Breast epithelium (tissue), 4 donors: ENCODE measurements around the gene MUC16. TPM values are rescaled to one million over a fixed set of nuclear protein-coding genes. Genes with fewer than 3 reads are reported as not detected.

Experiments used
- DNase-seq, 2 donors: peaks; one replicate each; pipeline ENCODE4 v3.0.0-alpha.2; 2019; ENCODE audit warnings: low spot score in 2 of 2
- H3K27ac ChIP-seq, 2 donors: fragments of 200-600 bp; sonication (generic) in 1 of 2; one replicate each; pipeline ENCODE4 v1.5.1; 2016 to 2019; ENCODE audit warnings: mild to moderate bottlenecking in 1 of 2
- H3K27me3 ChIP-seq, 2 donors: fragments of 200-600 bp; sonication (generic) in 1 of 2; one replicate each; pipeline versions ENCODE4 v1.5.1 to v1.6.0; 2017 to 2019; ENCODE audit warnings: control low read depth in 1 of 2, mild to moderate bottlenecking in 1 of 2
- H3K36me3 ChIP-seq: fragments of 200-600 bp; one replicate; pipeline ENCODE4 v1.5.1; 2019
- H3K4me1 ChIP-seq, 2 donors: fragments of 200-600 bp; sonication (generic); one replicate each; pipeline ENCODE4 v1.5.1; 2016 to 2019; ENCODE audit warnings: control low read depth in 1 of 2
- H3K4me3 ChIP-seq, 3 donors: fragments of 200-600 bp; sonication (generic); 1 replicate in 2 of 3; 2 replicates in 1 of 3; pipeline ENCODE4 v1.5.1; 2016 to 2019; ENCODE audit warnings: mild to moderate bottlenecking in 3 of 3, moderate library complexity in 2 of 3
- H3K9me3 ChIP-seq, 2 donors: fragments of 200-600 bp; sonication (generic) in 1 of 2; one replicate each; pipeline ENCODE4 v1.5.1; 2016 to 2019; ENCODE audit warnings: control low read depth in 1 of 2
- POLR2A ChIP-seq: fragments of 450-650 bp; IDR thresholded peaks from one replicate; pipeline ENCODE4 v1.6.1; 2016; ENCODE audit warnings: antibody characterized with exemption, mild to moderate bottlenecking, moderate library complexity
- POLR2AphosphoS5 ChIP-seq, 3 donors: sonication (generic); formaldehyde crosslinking; IDR thresholded peaks; one replicate each; pipeline ENCODE4 v1.6.1; 2017; ENCODE audit warnings: antibody characterized with exemption in 3 of 3
- intact Hi-C: fragments of 100-400 bp; cut with DNase I; formaldehyde crosslinking; loops from one replicate; pipeline ENCODE4 v1.15.1; 2023; ENCODE audit warnings: low total_unique reads
- total RNA-seq, 3 donors: library from RNA; depleted of rRNA; stranded (reverse); fragments of >200 nt; gene quantifications; one replicate each; pipeline ENCODE4 v1.1.0, GENCODE V29; 2016
- TF ChIP-seq, protein P1 (sequence below), 3 donors: fragments of 450-650 bp; IDR thresholded peaks; one replicate each; pipeline ENCODE4 v1.5.1; 2016 to 2017; ENCODE audit warnings: antibody characterized with exemption in 3 of 3, mild to moderate bottlenecking in 3 of 3, moderate library complexity in 3 of 3

MUC16 gene
- total RNA-seq, 3 donors from 2014 or later: under 0.01 to 16.2 (median 0.66) TPM

DNA sequence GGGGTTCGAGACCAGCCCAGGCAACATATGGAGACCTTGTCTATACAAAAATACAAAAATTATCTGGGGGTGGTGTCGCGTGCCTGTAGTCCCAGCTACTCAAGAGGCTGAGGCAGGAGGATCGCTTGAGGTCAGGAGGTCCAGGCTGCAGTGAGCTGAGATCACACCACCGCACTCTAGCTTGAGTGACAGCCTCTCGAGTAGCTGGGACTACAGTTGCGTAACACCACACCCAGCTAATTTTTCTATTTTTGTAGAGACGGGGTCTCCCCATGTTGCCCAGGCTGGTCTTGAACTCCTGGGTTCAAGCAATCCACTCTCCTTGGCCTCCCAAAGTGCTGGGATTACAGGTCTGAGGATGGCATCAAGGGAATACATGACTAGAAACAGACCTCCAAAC lies 30.8 kb upstream of the MUC16 start:
- no peak overlapping the region for H3K4me3 ChIP-seq
- H3K36me3 ChIP-seq: no peaks in the 10 kb centered on the region
- peaks cover 0 to 4% of the 10 kb centered on the region in 2 donors for H3K27me3 ChIP-seq
- DNase-seq: no peak
- H3K4me1 ChIP-seq: no peaks in the 10 kb centered on the region
- intact Hi-C loops: no loop called here
- TF ChIP-seq, protein P1, sequence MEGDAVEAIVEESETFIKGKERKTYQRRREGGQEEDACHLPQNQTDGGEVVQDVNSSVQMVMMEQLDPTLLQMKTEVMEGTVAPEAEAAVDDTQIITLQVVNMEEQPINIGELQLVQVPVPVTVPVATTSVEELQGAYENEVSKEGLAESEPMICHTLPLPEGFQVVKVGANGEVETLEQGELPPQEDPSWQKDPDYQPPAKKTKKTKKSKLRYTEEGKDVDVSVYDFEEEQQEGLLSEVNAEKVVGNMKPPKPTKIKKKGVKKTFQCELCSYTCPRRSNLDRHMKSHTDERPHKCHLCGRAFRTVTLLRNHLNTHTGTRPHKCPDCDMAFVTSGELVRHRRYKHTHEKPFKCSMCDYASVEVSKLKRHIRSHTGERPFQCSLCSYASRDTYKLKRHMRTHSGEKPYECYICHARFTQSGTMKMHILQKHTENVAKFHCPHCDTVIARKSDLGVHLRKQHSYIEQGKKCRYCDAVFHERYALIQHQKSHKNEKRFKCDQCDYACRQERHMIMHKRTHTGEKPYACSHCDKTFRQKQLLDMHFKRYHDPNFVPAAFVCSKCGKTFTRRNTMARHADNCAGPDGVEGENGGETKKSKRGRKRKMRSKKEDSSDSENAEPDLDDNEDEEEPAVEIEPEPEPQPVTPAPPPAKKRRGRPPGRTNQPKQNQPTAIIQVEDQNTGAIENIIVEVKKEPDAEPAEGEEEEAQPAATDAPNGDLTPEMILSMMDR (IDR thresholded peaks at IDR 0.05): no peak
- TF ChIP-seq POLR2A: no peak
- no peak for TF ChIP-seq POLR2AphosphoS5 (IDR thresholded peaks at IDR 0.05)
- no peaks in the 10 kb centered on the region for H3K9me3 ChIP-seq
- no peak overlapping the region for H3K27ac ChIP-seq

DNA sequence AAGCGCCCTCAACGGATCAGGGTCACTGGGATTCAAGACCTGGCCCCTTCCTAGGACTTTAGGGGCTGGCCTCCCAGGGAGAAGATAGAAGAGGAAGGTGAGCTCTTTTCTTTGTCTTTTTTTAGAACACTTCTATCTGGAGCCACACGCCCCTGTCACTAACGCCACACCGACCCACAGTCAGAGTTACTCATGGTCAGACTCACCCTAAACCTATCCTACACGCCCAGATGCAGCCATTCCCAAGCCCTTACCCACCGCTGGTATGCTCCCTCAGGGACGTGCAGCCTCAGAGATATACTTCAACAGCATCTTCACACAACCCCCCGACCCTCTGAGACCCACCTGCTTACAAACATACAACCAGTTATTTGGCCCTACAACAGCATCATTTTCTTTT lies 29.9 kb upstream of the MUC16 start:
- Histone ChIP-seq H3K4me3 (no peak overlapping the region), H3K9me3 (no peaks in the 10 kb centered on the region), H3K36me3 (no peaks in the 10 kb centered on the region), H3K27me3 (peaks cover 0 to 13% of the 10 kb centered on the region in 2 donors), H3K27ac (no peak overlapping the region), H3K4me1 (no peaks in the 10 kb centered on the region)
- intact Hi-C loops: no loop called here
- TF ChIP-seq, protein P1 (IDR thresholded peaks at IDR 0.05): no peak
- TF ChIP-seq POLR2A (no peak), POLR2AphosphoS5 (IDR thresholded peaks at IDR 0.05) (no peak)
- DNase-seq: no peak

- DNase-seq: no peak
- no peak for TF ChIP-seq POLR2A
- TF ChIP-seq, protein P1 (IDR thresholded peaks at IDR 0.05): no peak
- no peaks in the 10 kb centered on the region for H3K9me3 ChIP-seq
- H3K4me3 ChIP-seq: no peak overlapping the region
- no peaks in the 10 kb centered on the region for H3K36me3 ChIP-seq
- H3K27me3 ChIP-seq: peaks cover 0 to 16% of the 10 kb centered on the region in 2 donors
- no peak overlapping the region for H3K27ac ChIP-seq
- no peaks in the 10 kb centered on the region for H3K4me1 ChIP-seq
- intact Hi-C loops: no loop called here
Observed at GRCh38 chr19:9039728-9040127, 29.5 kb upstream of the MUC16 start.

DNA sequence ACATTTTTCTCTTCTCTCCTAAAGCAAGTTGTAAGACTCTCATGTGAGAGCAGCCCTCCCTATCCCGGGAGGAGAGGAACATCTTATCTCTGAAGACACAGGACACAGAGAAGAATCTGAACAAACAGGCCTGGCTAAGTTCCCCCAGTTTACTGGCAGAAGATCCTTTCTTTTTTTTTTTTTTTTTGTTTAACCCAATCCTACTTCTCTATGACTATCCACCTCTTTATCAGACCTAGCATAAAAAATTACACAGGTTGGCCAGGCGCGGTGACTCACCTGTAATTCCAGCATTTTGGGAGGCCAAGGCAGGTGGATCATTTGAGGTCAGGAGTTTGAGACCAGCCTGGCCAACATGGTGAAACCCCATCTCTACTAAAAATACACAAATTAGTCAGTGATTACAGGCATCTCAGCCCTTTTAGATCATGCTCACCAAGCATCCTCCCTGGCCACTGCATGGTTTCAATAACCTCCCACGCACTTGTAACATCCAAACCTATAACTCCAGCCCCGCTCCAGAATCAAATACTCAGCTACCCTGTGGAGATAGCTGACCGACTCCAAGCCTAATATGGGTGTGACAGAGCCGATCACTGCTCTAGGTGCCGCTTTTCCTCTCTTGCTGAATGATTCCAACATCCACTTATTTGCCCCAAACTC lies 27.3 kb upstream of the MUC16 start:
- H3K4me3 ChIP-seq: no peak overlapping the region
- H3K9me3 ChIP-seq: no peaks in the 10 kb centered on the region
- H3K36me3 ChIP-seq: no peaks in the 10 kb centered on the region
- no peak for DNase-seq
- H3K27me3 ChIP-seq: peaks cover 0 to 16% of the 10 kb centered on the region in 2 donors
- H3K4me1 ChIP-seq: no peaks in the 10 kb centered on the region
- no peak overlapping the region for H3K27ac ChIP-seq
- TF ChIP-seq POLR2A (no peak), POLR2AphosphoS5 (IDR thresholded peaks at IDR 0.05) (no peak)
- TF ChIP-seq, protein P1 (IDR thresholded peaks at IDR 0.05): no peak
- intact Hi-C loops: no loop called here

- no peak for DNase-seq
- no peak overlapping the region for H3K27ac ChIP-seq
- peaks cover 0 to 12% of the 10 kb centered on the region in 2 donors for H3K27me3 ChIP-seq
- no peaks in the 10 kb centered on the region for H3K9me3 ChIP-seq
- H3K4me1 ChIP-seq: no peaks in the 10 kb centered on the region
- intact Hi-C loops: no loop called here
- H3K36me3 ChIP-seq: no peaks in the 10 kb centered on the region
- H3K4me3 ChIP-seq: no peak overlapping the region
- TF ChIP-seq, protein P1 (IDR thresholded peaks at IDR 0.05): no peak
- TF ChIP-seq POLR2AphosphoS5 (IDR thresholded peaks at IDR 0.05) (no peak), POLR2A (no peak)
Observed at GRCh38 chr19:9032136-9032631, 22.0 kb upstream of the MUC16 start.
